H1 (cell line): ENCODE results near the gene TMED10. TPM values are rescaled to one million over a fixed set of nuclear protein-coding genes. Genes with fewer than 3 reads are reported as not detected.

Experiments used
- CTCF ChIA-PET: fragments of 300-600 bp; sonication (Branson Sonifier 250); formaldehyde crosslinking; loops from one replicate; lab custom pipeline; 2021; ENCODE audit not compliant: partially characterized antibody; lab: Charles Lee
- POLR2A ChIA-PET: fragments of 300-600 bp; sonication (Branson Sonifier 250); formaldehyde crosslinking; loops from one replicate; lab custom pipeline; 2021; ENCODE audit warnings: inconsistent platforms; ENCODE audit not compliant: partially characterized antibody; lab: Charles Lee
- DNase-seq, 2 experiments: peaks; one replicate each; pipeline versions ENCODE4 v3.0.0 to v3.0.0-alpha.2; 2010 to 2022; ENCODE audit warnings: low spot score in 2 of 2, low read depth in 1 of 2, mixed read lengths in 1 of 2
- FAIRE-seq: peaks from 2 replicates; lab custom pipeline; 2011; peaks lifted over from hg19 to GRCh38; lab: Jason Lieb, UNC
- H2AFZ ChIP-seq: 2 replicates; pipeline ENCODE4 v1.8.1; 2012; ENCODE audit warnings: low read length, inconsistent platforms
- H2AK5ac ChIP-seq: 2 replicates; pipeline ENCODE4 v1.6.1; 2013; ENCODE audit warnings: low read depth, low read length
- H2BK120ac ChIP-seq: replicated peaks from 2 replicates; pipeline ENCODE3; 2013; ENCODE audit warnings: low read depth, low read length, inconsistent platforms
- H2BK12ac ChIP-seq: 2 replicates; pipeline ENCODE4 v1.6.1; 2013; ENCODE audit warnings: low read depth, low read length
- H2BK15ac ChIP-seq: 2 replicates; pipeline ENCODE4 v1.6.1; 2013; ENCODE audit warnings: low read length
- H2BK20ac ChIP-seq: 2 replicates; pipeline ENCODE4 v1.6.1; 2013; ENCODE audit warnings: low read length
- H2BK5ac ChIP-seq: 2 replicates; pipeline ENCODE4 v1.6.1; 2013; ENCODE audit warnings: low read depth, low read length
- H3K14ac ChIP-seq: 2 replicates; pipeline ENCODE4 v1.6.1; 2013; ENCODE audit warnings: inconsistent platforms; ENCODE audit not compliant: insufficient read length
- H3K18ac ChIP-seq: 2 replicates; pipeline ENCODE4 v1.6.1; 2013; ENCODE audit warnings: low read length; ENCODE audit errors: extremely low read depth
- H3K23ac ChIP-seq: 2 replicates; pipeline ENCODE4 v1.6.1; 2013; ENCODE audit warnings: inconsistent platforms; ENCODE audit not compliant: insufficient read length
- H3K23me2 ChIP-seq: 2 replicates; pipeline ENCODE4 v1.6.1; 2013; ENCODE audit warnings: low read depth, low read length
- H3K27ac ChIP-seq: 2 replicates; pipeline ENCODE4 v1.6.1; 2011; ENCODE audit warnings: low read depth, low read length, inconsistent platforms
- H3K27me3 ChIP-seq, 4 experiments: replicated peaks in 1 of 4; 1 replicate in 1 of 4; 2 replicates in 3 of 4; pipeline versions ENCODE4 v1.6.1 to v1.8.1; 2011 to 2013; ENCODE audit warnings: low read length in 3 of 4, mild to moderate bottlenecking in 3 of 4, inconsistent platforms in 2 of 4, mixed read lengths in 2 of 4, moderate library complexity in 1 of 4; ENCODE audit not compliant: control insufficient read depth in 3 of 4, insufficient read depth in 3 of 4; ENCODE audit errors: extremely low read depth in 1 of 4
- H3K36me3 ChIP-seq, 4 experiments: 2 replicates each; pipeline versions ENCODE4 v1.6.1 to v1.8.1; 2011 to 2013; ENCODE audit warnings: mild to moderate bottlenecking in 4 of 4, low read length in 3 of 4, moderate library complexity in 2 of 4, control low read depth in 1 of 4, inconsistent platforms in 1 of 4; ENCODE audit not compliant: insufficient read depth in 4 of 4, control insufficient read depth in 2 of 4
- H3K4ac ChIP-seq: replicated peaks from 2 replicates; pipeline ENCODE3; 2013; ENCODE audit warnings: low read length, low read depth, mixed read lengths, inconsistent platforms; ENCODE audit not compliant: insufficient read length
- H3K4me1 ChIP-seq, 4 experiments: replicated peaks in 1 of 4; 1 replicate in 1 of 4; 2 replicates in 3 of 4; pipeline versions ENCODE4 v1.6.1 to v1.8.1; 2011 to 2013; ENCODE audit warnings: low read length in 3 of 4, inconsistent platforms in 2 of 4, mixed read lengths in 1 of 4; ENCODE audit not compliant: insufficient read depth in 4 of 4, control insufficient read depth in 3 of 4
- H3K4me2 ChIP-seq, 2 experiments: 2 replicates each; pipeline versions ENCODE4 v1.6.1 to v1.8.1; 2011 to 2013; ENCODE audit warnings: low read depth in 2 of 2, low read length in 2 of 2, control low read depth in 1 of 2, inconsistent platforms in 1 of 2, mild to moderate bottlenecking in 1 of 2; ENCODE audit not compliant: insufficient read depth in 1 of 2
- H3K4me3 ChIP-seq, 4 experiments: fragments of 200-600, 300-600 bp in 1 of 4; sonication (generic), shearing (Covaris generic), sonication (Bioruptor Twin) in 1 of 4; 2 replicates each; pipeline versions ENCODE4 v1.5.1 to v1.8.1; 2011 to 2016; ENCODE audit warnings: low read length in 4 of 4, low read depth in 3 of 4, control low read depth in 2 of 4, inconsistent platforms in 2 of 4, mild to moderate bottlenecking in 2 of 4, mixed read lengths in 1 of 4, moderate library complexity in 1 of 4; ENCODE audit not compliant: insufficient read depth in 2 of 4; ENCODE audit errors: extremely low read depth in 1 of 4
- H3K56ac ChIP-seq: replicated peaks from 2 replicates; pipeline ENCODE3; 2013; ENCODE audit warnings: low read depth, mild to moderate bottlenecking, mixed read lengths, low read length, inconsistent platforms; ENCODE audit not compliant: insufficient read length
- H3K79me1 ChIP-seq: 2 replicates; pipeline ENCODE4 v1.6.1; 2013; ENCODE audit warnings: low read depth, low read length, control low read depth
- H3K79me2 ChIP-seq, 2 experiments: 2 replicates each; pipeline versions ENCODE4 v1.6.1 to v1.8.1; 2012 to 2013; ENCODE audit warnings: low read length in 2 of 2, mild to moderate bottlenecking in 2 of 2, inconsistent platforms in 1 of 2; ENCODE audit not compliant: insufficient read depth in 2 of 2, control insufficient read depth in 1 of 2
- H3K9ac ChIP-seq, 4 experiments: replicated peaks in 1 of 4; 1 replicate in 1 of 4; 2 replicates in 3 of 4; pipeline versions ENCODE4 v1.6.1 to v1.8.1; 2011 to 2013; ENCODE audit warnings: low read depth in 3 of 4, low read length in 3 of 4, control low read depth in 2 of 4, mild to moderate bottlenecking in 2 of 4, moderate library complexity in 2 of 4, inconsistent platforms in 1 of 4; ENCODE audit errors: extremely low read depth in 1 of 4
- H3K9me3 ChIP-seq, 2 experiments: 2 replicates each; pipeline versions ENCODE4 v1.6.1 to v1.8.1; 2012 to 2013; ENCODE audit warnings: mild to moderate bottlenecking in 2 of 2, moderate library complexity in 2 of 2, control low read depth in 1 of 2, inconsistent platforms in 1 of 2, low read depth in 1 of 2, low read length in 1 of 2, mixed read lengths in 1 of 2; ENCODE audit not compliant: insufficient read depth in 2 of 2
- H4K20me1 ChIP-seq, 2 experiments: replicated peaks in 1 of 2; 2 replicates each; pipeline versions ENCODE3 to v1.8.1; 2011 to 2013; ENCODE audit warnings: inconsistent platforms in 2 of 2, low read length in 2 of 2, mild to moderate bottlenecking in 1 of 2; ENCODE audit not compliant: insufficient read depth in 2 of 2, control insufficient read depth in 1 of 2
- H4K5ac ChIP-seq: 2 replicates; pipeline ENCODE4 v1.6.1; 2013; ENCODE audit warnings: low read length, low read depth, mixed read lengths, inconsistent platforms; ENCODE audit not compliant: insufficient read length
- H4K8ac ChIP-seq: 2 replicates; pipeline ENCODE4 v1.8.0; 2013; ENCODE audit warnings: mild to moderate bottlenecking, moderate library complexity, low read length, inconsistent platforms; ENCODE audit not compliant: insufficient read depth; ENCODE audit errors: extremely low read depth
- H4K91ac ChIP-seq: replicated peaks from 2 replicates; pipeline ENCODE3; 2013; ENCODE audit warnings: low read length, mixed read lengths, inconsistent platforms; ENCODE audit not compliant: insufficient read length
- BRCA1 ChIP-seq: IDR thresholded peaks from 2 replicates; pipeline ENCODE4 v1.6.1; 2012; ENCODE audit warnings: low read depth, low read length, improper control_type of control experiment
- CBX8 ChIP-seq: fragments of 300-800, 300-1000 bp; sonication (generic); IDR thresholded peaks from 2 replicates; pipeline ENCODE4 v1.7.1; 2016; ENCODE audit warnings: low read depth, low read length, borderline replicate concordance
- GABPA ChIP-seq: IDR thresholded peaks from 2 replicates; pipeline ENCODE4 v1.6.1; 2011; ENCODE audit warnings: mild to moderate bottlenecking, low read length, moderate library complexity, borderline replicate concordance; ENCODE audit not compliant: insufficient read depth
- RFX5 ChIP-seq: IDR thresholded peaks from 2 replicates; pipeline ENCODE4 v1.6.1; 2011; ENCODE audit warnings: low read depth, low read length, improper control_type of control experiment, borderline replicate concordance
- WGBS, 2 experiments: shearing (Covaris generic) in 1 of 2; methylation state at CpG; one replicate each; pipeline versions ENCODE4 v1.1.6 to v1.1.7; 2013 to 2015; ENCODE audit warnings: low lambda C conversion rate in 2 of 2, mixed read lengths in 2 of 2, inconsistent platforms in 1 of 2, low coverage in 1 of 2, missing lambda C conversion rate in 1 of 2; ENCODE audit not compliant: insufficient replicate concordance in 2 of 2, insufficient coverage in 1 of 2, insufficient read length in 1 of 2; ENCODE audit errors: extremely low coverage in 1 of 2, missing lambda C conversion rate in 1 of 2; 5-methylcytosine and 5-hydroxymethylcytosine counted together
- polyA plus RNA-seq, 7 experiments: library from polyadenylated mRNA; depleted of rRNA in 3 of 7; stranded (reverse) in 5 of 7; unstranded in 2 of 7; fragments of >200 nt in 5 of 7; fragments of 200-250 nt in 2 of 7; gene quantifications; 1 replicate in 5 of 7; 2 replicates in 1 of 7; 4 replicates in 1 of 7; pipeline versions ENCODE4 v1.2.1 to v1.2.3, GENCODE V29; 2011 to 2013; ENCODE audit warnings: missing spikeins in 2 of 7, mixed read lengths in 2 of 7
- total RNA-seq: library from RNA; stranded (reverse); fragmentation: NEBNext Ultra II Directional; extraction: Animal tissue kit (Norgen Biotek cat#: 25700); gene quantifications from 2 replicates; pipeline ENCODE4 v1.2.1, GENCODE V29; 2021
- TF ChIP-seq, protein P1 (sequence below): IDR thresholded peaks from 2 replicates; pipeline ENCODE4 v1.6.1; 2011; ENCODE audit warnings: low read depth, mild to moderate bottlenecking, low read length; ENCODE audit not compliant: insufficient read depth
- TF ChIP-seq, protein P2 (sequence below): IDR thresholded peaks from 2 replicates; pipeline ENCODE4 v1.6.1; 2012; ENCODE audit warnings: inconsistent platforms

TMED10 gene
- total and polyA plus RNA-seq, 2 of the 8 experiments (the other 6 are each of a cell fraction or from before 2014, with no cell fraction given): 218 to 250 TPM

DNA sequence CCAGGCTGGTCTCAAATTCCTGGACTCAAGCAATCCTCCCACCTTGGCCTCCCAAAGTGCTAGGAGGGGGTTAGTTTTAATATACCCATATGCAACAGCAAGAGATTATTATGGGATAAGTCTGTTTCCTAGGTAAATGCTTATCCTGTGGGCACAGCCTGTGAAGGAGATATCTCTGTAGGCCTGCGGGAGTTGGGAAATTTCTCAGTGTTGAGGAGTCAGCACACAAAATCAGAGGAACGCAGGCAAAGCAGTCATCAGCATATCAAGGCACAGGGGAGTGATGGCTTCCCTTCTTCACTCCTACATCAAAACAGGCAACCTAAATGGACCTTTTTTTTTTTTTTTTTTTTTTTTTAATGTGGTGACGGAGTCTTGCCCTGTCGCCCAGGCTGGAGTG, 20.9 kb upstream of the TMED10 start:
- Histone ChIP-seq H3K9ac (no peak overlapping the region), H2BK5ac (no peak overlapping the region), H4K8ac (no peak overlapping the region), H2BK120ac (no peak overlapping the region), H3K79me1 (no peaks in the 10 kb centered on the region), H3K23ac (no peak overlapping the region), H3K14ac (no peak overlapping the region), H3K9me3 (no peaks in the 10 kb centered on the region), H2BK20ac (no peak overlapping the region), H3K36me3 (no peaks in the 10 kb centered on the region), H3K4me3 (no peak overlapping the region), H3K23me2 (no peaks in the 10 kb centered on the region), H4K91ac (no peak overlapping the region), H3K27ac (no peak overlapping the region), H4K20me1 (no peaks in the 10 kb centered on the region), H2AFZ (no peak overlapping the region), H2BK12ac (no peak overlapping the region), H3K27me3 (no peaks in the 10 kb centered on the region), H3K4me2 (no peak overlapping the region), H2BK15ac (no peak overlapping the region), H4K5ac (no peak overlapping the region), H3K79me2 (no peaks in the 10 kb centered on the region), H3K4me1 (no peaks in the 10 kb centered on the region; a peak in 1 of 7 replicates), H3K56ac (no peak overlapping the region), H3K4ac (no peak overlapping the region), H2AK5ac (no peak overlapping the region), H3K18ac (no peak overlapping the region)
- WGBS, 2 experiments: 69% methylated on average over 2 of the region's 4 CpGs; no CpG with 5 or more reads in 1 of the 2 experiments
- no peak for FAIRE-seq
- no peak for DNase-seq
- POLR2A ChIA-PET: interaction anchor here (1.7 kb wide), 1 partner anchor 14 kb away, joined by 3 read pairs; no protein-coding TSS in a partner anchor
- CTCF ChIA-PET: no interaction called here
- TF ChIP-seq CBX8 (no peak), BRCA1 (no peak), GABPA (no peak), RFX5 (no peak)
- TF ChIP-seq, protein P1, sequence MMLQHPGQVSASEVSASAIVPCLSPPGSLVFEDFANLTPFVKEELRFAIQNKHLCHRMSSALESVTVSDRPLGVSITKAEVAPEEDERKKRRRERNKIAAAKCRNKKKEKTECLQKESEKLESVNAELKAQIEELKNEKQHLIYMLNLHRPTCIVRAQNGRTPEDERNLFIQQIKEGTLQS: no peak
- TF ChIP-seq, protein P2, sequence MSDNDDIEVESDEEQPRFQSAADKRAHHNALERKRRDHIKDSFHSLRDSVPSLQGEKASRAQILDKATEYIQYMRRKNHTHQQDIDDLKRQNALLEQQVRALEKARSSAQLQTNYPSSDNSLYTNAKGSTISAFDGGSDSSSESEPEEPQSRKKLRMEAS: no peak
